Measurements from ENCODE around the gene FOXJ2.
A peak's percentile ranks its signal among the peaks of the same experiment; 100 is the strongest.

DNA sequence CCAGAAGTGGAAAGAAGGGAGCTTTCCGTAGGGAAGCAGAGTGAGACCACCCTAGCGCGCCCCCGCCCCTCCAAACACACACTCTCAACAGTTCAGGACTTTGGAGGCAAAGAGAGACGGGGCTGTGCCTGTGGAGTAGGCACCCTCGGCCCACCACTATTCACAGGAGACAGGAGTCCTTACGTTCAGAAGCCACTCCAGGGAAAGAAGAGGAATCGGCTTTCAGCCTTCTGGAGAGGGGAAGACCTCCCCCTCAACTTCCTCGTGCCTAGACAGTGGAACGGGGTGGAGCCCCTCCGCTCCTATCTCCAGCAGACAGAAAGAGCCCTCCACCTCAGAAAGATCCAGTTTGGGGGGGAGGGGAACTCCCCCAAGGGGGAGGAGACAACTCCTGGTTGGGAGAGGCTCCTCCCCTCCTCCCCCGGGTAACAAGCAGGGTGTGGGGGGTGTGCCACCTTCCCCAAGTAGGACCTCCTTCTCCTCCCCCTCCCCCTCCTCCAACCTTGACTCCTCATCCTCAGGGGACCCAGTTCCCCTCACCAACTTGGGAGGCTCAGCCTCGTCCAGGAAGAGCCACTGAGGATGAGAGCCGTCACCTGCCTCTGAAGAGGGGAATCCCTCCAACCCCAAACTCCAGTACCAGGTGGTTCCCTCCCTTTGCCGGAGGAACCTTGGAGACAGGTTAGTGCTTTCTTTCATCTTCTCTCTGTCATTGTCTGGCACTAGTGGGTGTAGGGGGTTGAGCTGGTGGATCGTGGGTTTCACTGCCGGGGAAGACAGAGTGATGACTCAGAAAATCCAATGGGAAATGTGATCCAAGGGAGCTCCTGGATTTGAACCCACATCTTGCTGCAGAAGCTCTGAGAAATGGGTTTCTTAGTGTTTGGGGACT is 883 bp downstream of the FOXJ2 start:
- TF ChIP-seq SUPT20H (IDR thresholded peaks at IDR 0.05; ENCODE audit: borderline replicate concordance, control insufficient read depth, low read depth, low read length) (no peak), MYC (IDR thresholded peaks at IDR 0.05; ENCODE audit: insufficient read depth, insufficient read length, insufficient replicate concordance, low read length, severe bottlenecking) (no peak), EGR1 (IDR thresholded peaks at IDR 0.05; ENCODE audit: borderline replicate concordance in 1 of 2, low read depth in 2 of 2, low read length in 2 of 2) (peak in 1 of 2 experiments; percentile 54; a peak in 1 of 3 replicates), NFXL1 (IDR thresholded peaks at IDR 0.05; ENCODE audit: borderline replicate concordance) (no peak), POLR2A (IDR thresholded peaks at IDR 0.05; ENCODE audit: low read depth, low read length) (no peak)
- TF ChIP-seq, protein P1, sequence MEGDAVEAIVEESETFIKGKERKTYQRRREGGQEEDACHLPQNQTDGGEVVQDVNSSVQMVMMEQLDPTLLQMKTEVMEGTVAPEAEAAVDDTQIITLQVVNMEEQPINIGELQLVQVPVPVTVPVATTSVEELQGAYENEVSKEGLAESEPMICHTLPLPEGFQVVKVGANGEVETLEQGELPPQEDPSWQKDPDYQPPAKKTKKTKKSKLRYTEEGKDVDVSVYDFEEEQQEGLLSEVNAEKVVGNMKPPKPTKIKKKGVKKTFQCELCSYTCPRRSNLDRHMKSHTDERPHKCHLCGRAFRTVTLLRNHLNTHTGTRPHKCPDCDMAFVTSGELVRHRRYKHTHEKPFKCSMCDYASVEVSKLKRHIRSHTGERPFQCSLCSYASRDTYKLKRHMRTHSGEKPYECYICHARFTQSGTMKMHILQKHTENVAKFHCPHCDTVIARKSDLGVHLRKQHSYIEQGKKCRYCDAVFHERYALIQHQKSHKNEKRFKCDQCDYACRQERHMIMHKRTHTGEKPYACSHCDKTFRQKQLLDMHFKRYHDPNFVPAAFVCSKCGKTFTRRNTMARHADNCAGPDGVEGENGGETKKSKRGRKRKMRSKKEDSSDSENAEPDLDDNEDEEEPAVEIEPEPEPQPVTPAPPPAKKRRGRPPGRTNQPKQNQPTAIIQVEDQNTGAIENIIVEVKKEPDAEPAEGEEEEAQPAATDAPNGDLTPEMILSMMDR (IDR thresholded peaks at IDR 0.05 in 2 of 3, conservative IDR thresholded peaks at IDR 0.05 in 1 of 3; ENCODE audit: control insufficient read depth in 2 of 3, extremely low read depth in 1 of 3, insufficient read depth in 1 of 3, low read depth in 3 of 3, low read length in 3 of 3) = no peak
- TF ChIP-seq, protein P2, sequence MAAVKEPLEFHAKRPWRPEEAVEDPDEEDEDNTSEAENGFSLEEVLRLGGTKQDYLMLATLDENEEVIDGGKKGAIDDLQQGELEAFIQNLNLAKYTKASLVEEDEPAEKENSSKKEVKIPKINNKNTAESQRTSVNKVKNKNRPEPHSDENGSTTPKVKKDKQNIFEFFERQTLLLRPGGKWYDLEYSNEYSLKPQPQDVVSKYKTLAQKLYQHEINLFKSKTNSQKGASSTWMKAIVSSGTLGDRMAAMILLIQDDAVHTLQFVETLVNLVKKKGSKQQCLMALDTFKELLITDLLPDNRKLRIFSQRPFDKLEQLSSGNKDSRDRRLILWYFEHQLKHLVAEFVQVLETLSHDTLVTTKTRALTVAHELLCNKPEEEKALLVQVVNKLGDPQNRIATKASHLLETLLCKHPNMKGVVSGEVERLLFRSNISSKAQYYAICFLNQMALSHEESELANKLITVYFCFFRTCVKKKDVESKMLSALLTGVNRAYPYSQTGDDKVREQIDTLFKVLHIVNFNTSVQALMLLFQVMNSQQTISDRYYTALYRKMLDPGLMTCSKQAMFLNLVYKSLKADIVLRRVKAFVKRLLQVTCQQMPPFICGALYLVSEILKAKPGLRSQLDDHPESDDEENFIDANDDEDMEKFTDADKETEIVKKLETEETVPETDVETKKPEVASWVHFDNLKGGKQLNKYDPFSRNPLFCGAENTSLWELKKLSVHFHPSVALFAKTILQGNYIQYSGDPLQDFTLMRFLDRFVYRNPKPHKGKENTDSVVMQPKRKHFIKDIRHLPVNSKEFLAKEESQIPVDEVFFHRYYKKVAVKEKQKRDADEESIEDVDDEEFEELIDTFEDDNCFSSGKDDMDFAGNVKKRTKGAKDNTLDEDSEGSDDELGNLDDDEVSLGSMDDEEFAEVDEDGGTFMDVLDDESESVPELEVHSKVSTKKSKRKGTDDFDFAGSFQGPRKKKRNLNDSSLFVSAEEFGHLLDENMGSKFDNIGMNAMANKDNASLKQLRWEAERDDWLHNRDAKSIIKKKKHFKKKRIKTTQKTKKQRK (IDR thresholded peaks at IDR 0.05; ENCODE audit: low read depth, low read length) = no peak
